A549 treated with AZD9567 at 1 μM for 4 hours (cell line): ENCODE data around the gene PCMTD2. TPM values are rescaled to one million over a fixed set of nuclear protein-coding genes. Genes with fewer than 3 reads are reported as not detected.

Experiments used
- total RNA-seq: library from RNA; stranded (reverse); fragments of 200-300 nt; extraction: Qiagen RNA extraction; gene quantifications from 5 replicates; pipeline ENCODE4 v1.2.3, GENCODE V29; 2022; ENCODE audit not compliant: insufficient read depth

The PCMTD2 gene
- total RNA-seq, result 8.8 to 13.0 TPM (median 11.7 TPM) in 5 replicates

DNA sequence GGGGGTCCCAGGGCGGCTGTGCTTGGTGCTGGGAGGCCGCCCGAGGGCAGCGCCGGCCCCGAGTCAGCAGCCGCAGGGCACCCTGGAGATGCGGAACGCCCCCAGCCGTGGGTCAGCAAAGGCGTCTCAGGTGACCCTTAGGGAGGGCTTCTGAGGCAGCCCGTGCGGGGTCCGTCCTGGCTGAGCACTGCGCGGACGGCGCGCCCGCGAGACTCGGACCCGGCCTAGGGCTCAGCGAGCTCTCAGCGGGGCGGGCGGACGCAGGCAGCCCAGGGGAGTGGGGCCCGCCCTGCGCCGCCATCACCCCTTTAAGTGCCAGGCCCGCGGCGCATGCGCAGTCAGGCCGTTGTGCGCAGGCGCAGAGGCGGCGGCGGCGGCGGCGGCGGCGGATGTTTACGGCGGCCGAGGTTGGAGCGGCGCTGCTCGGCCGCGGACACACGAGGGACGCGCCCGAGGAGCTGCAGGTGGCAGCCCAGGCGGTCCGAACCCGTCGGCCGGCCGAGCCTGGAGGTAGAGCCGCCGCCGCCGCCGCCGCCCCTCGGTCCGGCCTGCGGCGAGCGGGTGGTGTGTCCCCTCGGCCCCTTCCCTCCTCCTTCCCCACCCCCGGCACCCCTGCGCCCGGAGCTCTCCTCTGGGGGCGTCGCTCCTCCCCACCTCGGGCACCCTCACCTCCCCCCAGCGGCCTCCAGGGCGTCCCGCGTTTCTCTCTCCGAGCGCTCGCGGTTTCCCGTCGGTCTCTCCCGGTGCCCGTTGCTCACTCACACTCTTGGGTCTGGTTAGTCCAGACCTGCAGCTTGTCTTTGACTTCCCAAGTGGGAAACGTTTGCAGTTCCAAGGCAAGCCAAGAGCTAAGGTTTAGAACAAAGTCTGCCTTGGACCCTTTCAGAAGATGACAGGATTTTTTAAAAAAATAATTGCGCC is at the start of gene PCMTD2:
Gene PCMTD2, plus strand, starts transcription at position 388 of the 921 bp plus-strand sequence. CDS start 4,218 bp downstream, outside the sequence.

Other genes with a start within 250 kb of the PCMTD2 start
- 0.32 to 0.64 TPM (median 0.42 TPM) in 4 of 5 replicates, not detected in the other for gene C20orf204, start 219.6 kb upstream of the PCMTD2 start, total RNA-seq
- 1.6 to 2.8 TPM (median 2.2 TPM) in 4 of 5 replicates, not detected in the other for gene SOX18, start 206.1 kb upstream of the PCMTD2 start, total RNA-seq
- 26.8 to 47.9 TPM (median 45.2 TPM) in 5 replicates for gene TCEA2, start 192.6 kb upstream of the PCMTD2 start, total RNA-seq
- gene RGS19, start 176.2 kb upstream of the PCMTD2 start, total RNA-seq, result 27.5 to 33.6 TPM (median 33.2 TPM) in 5 replicates
- gene OPRL1, start 175.7 kb upstream of the PCMTD2 start, total RNA-seq, result 0.61 to 1.1 TPM (median 0.94 TPM) in 5 replicates
- gene LKAAEAR1, start 171.3 kb upstream of the PCMTD2 start, total RNA-seq, result 0.71 to 3.2 TPM (median 1.6 TPM) in 5 replicates
- gene NPBWR2, start 148.2 kb upstream of the PCMTD2 start, total RNA-seq, result not detected in 5 replicates
- gene MYT1, start 91.3 kb upstream of the PCMTD2 start, total RNA-seq, result 0.08 to 0.54 TPM (median 0.20 TPM) in 4 of 5 replicates, not detected in the other